GM21717 (cell line): ENCODE data around the gene GABRQ.
"Not testable (repeated sequence)": the region's sequence is repeated elsewhere in the genome, so short reads cannot be mapped to it uniquely, and the experiment has no call there.

Source experiments
- ATAC-seq: cut with Tn5 transposase; IDR thresholded peaks from one replicate; pipeline ENCODE4 v1.9.1; 2021; ENCODE audit warnings: mild to moderate bottlenecking, moderate library complexity; ENCODE audit not compliant: unreplicated experiment

The GABRQ gene

DNA sequence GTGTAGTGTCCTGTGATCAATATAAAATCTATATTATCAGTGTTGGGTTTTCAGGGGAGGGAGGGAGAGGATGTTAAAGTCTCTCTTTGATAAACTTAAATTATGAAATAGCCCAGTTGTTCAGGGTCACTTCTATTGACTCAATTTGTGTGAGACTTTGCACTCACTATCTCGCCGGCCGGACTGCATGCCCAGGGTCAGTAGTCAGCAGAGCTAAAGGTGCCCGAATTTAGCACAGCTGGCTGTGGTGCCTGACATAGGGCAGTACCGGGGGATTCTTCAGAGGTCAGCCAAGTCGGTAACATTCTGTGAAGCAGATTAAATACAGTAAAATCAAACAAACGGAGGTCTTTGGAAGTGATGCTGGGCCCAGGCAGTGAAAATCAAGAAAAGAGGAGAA is 19.2 kb downstream of the GABRQ start:
- no peak for ATAC-seq

DNA sequence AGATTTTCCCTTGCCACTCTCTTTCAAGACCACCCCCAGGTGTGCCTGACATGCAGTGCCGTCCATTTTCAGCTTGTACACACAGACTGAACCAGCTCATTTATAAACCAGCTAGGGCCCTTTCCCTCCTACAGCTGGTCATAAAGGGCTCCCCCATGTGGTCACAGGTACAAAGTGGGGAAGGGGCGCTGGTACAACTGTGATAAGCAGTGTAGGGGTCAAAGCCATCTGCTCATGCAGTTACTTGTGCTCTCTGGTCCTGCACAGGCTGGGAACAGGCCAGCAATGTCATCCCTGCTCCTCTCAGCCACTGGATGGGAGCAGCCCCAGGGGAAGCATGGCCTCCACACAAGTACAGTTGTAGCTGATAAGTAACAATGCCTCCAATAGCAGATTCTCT is 20.6 kb downstream of the GABRQ start:
- ATAC-seq, result no peak

DNA sequence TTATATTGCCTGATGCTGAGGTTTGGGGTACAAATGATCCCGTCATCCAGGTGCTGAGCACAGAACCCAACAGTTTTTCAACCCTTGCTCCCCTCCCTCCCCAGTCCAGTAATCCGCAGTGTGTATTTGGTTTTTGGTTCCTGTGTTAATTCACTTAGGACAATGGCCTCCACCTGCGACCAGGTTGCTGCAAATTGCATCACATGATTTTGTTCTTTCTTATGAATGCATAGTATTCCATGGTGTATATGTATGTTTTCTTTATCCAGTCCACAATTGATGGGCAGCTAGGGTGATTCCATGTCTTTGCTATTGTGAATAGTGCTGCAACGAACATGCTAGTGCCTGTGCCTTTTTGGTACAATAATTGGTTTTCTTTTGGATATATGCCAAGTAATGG is 25.4 kb downstream of the GABRQ start:
- ATAC-seq, result no peak

DNA sequence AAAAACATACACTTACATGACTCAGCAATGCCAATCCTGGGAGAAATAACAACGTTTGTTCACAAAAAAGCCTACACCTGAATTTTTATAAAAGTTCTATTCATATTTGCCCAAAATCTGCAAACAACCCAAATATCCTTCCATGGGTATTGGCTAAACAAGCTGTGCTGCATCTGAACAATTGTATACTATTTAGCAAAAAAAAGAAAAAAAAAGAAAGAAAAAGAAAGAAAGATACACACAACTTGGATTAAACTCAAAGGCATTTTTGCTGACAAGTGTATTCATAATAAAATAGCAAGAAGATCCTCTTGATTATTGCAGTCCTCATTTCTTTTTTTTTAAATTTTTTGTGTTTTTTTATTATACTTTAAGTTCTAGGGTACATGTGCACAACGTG is 36.4 kb downstream of the GABRQ start:
- no peak for ATAC-seq

DNA sequence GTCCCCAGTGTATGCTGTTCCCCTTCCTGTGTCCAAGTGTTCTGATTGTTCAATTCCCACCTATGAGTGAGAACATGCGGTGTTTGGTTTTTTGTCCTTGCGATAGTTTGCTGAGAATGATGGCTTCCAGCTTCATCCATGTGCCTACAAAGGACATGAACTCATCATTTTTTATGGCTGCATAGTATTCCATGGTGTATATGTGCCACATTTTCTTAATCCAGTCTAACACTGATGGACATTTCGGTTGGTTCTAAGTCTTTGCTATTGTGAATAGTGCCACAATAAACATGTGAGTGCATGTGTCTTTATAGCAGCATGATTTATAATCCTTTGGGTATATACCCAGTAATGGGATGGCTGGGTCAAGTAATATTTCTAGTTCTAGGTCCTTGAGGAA is 37.0 kb downstream of the GABRQ start:
- ATAC-seq, result not testable (repeated sequence)

DNA sequence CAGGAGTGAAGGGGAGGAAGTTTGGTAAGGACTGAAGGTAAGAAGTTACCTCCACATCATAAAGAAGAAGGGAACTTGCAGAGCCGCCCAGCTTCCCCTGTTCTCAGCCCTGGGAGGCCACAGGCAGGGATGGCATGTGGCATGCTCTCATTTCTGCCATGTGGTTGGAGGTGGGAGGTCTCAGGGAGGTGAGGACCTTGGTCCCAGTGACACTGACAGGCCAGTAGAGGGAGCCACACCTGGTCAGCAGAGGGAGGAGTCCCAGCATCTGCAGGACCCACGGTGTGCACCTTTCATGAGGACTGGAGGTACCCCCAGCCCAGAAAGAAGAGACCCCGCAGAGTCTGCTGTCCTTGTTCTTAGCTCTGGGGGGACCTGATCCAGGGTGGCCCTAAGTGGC is 43.3 kb downstream of the GABRQ start:
- ATAC-seq, result peak; percentile 85

DNA sequence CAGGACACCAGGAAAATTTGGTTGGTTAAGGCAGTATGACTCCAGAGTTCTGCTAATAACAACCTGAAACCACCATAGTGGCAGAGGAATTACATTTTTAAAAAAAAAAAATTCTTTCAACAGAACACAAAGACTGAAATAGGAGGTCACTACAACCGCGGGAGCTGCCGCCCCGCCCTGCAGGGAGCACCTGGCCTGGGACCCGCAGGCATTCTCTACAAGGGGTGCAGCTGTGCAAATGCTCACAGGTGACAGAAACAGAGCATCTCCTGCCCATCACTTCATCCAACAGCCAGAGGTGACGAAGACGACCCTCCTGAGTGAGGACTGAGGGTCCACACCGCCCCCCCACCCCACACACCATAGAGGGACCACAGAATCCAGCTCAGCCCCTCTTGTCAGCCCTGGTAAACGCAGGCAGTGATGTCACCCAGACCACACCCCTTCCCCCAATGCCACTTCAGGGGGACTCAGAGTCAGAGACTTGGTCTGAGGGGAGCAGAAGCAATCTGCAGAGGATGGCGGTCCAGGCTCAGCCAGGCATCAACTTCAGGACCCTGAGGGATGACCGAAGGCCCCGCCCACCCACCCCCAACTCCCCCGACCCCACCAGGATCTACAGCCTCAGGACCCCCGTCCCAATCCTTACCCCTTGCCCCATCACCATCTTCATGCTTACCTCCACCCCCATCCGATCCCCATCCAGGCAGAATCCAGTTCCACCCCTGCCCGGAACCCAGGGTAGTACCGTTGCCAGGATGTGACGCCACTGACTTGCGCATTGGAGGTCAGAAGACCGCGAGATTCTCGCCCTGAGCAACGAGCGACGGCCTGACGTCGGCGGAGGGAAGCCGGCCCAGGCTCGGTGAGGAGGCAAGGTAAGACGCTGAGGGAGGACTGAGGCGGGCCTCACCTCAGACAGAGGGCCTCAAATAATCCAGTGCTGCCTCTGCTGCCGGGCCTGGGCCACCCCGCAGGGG is 60.5 kb downstream of the GABRQ start, which contains the start of gene MAGEA3:
TSS of gene MAGEA3 (plus strand) at position 843 of the 980 bp plus-strand sequence. CDS start 2,039 bp downstream, outside the sequence.
- not testable (repeated sequence) for ATAC-seq

DNA sequence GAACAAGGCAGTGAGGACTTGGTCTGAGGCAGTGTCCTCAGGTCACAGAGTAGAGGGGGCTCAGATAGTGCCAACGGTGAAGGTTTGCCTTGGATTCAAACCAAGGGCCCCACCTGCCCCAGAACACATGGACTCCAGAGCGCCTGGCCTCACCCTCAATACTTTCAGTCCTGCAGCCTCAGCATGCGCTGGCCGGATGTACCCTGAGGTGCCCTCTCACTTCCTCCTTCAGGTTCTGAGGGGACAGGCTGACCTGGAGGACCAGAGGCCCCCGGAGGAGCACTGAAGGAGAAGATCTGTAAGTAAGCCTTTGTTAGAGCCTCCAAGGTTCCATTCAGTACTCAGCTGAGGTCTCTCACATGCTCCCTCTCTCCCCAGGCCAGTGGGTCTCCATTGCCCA is 62.7 kb downstream of the GABRQ start:
- not testable (repeated sequence) for ATAC-seq

DNA sequence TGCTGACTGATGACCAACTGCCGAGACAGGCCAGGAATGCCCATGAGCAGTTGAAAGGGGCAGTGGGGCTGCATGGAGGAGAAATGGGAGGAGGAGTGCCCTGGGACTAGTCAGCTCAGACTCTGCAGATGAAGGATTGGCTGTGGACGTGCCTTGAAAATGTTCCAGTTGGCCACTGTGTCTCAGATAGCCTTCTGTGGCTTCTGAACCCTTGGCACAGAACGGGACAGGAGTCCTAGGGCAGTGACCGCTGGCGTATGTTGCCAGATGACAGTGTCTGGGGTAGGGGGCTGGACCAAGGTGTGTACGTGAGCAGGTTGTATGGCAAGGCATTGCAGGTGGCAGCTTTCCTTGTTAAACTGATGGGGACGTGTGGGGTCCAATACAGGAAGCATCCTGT is 68.8 kb downstream of the GABRQ start:
- not testable (repeated sequence) for ATAC-seq
